GM12872 (cell line): ENCODE results near the gene PREP.

Source experiments
- TF ChIP-seq, protein P1 (sequence below): IDR thresholded peaks from 3 replicates; pipeline ENCODE4 v1.5.1; 2011; ENCODE audit warnings: low read depth, mild to moderate bottlenecking, low read length, moderate library complexity; ENCODE audit not compliant: insufficient read depth

PREP gene

GRCh38 chr6:105433723-105434122, 30.8 kb upstream of the PREP start:
- TF ChIP-seq, protein P1, sequence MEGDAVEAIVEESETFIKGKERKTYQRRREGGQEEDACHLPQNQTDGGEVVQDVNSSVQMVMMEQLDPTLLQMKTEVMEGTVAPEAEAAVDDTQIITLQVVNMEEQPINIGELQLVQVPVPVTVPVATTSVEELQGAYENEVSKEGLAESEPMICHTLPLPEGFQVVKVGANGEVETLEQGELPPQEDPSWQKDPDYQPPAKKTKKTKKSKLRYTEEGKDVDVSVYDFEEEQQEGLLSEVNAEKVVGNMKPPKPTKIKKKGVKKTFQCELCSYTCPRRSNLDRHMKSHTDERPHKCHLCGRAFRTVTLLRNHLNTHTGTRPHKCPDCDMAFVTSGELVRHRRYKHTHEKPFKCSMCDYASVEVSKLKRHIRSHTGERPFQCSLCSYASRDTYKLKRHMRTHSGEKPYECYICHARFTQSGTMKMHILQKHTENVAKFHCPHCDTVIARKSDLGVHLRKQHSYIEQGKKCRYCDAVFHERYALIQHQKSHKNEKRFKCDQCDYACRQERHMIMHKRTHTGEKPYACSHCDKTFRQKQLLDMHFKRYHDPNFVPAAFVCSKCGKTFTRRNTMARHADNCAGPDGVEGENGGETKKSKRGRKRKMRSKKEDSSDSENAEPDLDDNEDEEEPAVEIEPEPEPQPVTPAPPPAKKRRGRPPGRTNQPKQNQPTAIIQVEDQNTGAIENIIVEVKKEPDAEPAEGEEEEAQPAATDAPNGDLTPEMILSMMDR = no peak

- TF ChIP-seq, protein P1 = no peak
Observed at GRCh38 chr6:105432797-105433196, 29.9 kb upstream of the PREP start.

- TF ChIP-seq, protein P1 = peak; percentile 50; the same call in 2 of the 3 replicates
Observed at GRCh38 chr6:105431226-105431625, 28.3 kb upstream of the PREP start.

DNA sequence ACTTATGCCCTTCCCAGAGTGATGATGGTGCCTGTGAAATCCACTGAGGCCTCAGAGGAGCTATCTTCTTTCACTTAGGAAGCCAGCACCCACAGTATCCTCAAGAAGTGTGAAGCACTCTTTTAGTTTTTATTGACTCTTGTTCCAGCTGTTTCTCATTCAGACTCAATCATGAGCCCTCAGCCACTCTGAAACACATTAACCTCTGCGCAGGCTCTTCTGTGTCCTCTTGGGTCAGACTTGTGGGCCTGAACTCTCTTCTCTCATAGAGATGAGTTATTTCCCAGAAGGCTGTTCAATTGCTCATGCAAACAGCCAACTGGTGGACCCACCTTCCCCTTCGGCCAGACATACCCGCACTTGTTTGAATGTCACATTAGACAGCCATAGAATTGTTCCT, 27.8 kb upstream of the PREP start:
- TF ChIP-seq, protein P1 = no peak

GRCh38 chr6:105429676-105430075, 26.8 kb upstream of the PREP start:
- TF ChIP-seq, protein P1 = no peak

DNA sequence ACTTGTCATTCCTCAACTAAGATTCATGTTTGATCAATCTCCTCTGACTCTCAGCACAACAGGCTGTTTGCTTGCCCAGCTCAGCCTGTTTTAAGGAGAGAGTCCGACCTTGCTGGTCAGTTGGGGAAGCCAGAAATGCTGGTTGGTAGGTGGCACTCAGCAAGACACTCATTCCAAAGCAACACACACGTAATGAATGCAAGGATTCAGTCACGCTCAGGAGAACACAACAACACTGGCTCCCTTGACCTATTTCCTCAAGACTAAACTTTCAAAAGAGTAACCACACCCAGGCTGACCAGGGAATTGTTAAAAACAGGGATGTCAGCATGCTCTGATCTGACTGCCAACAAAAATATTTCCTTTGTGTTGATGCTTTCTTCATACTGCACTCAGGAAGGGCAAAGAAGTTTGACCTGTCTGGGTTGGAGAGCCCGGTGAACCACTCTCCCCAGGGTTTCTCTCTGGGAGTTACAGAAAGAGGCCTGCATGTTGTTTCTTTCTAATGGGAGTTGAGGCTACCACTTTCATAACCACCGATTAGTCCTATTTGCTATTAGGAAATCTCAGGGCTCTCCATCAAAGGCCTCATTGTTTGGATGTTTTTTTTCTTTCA, 25.6 kb upstream of the PREP start:
- TF ChIP-seq, protein P1 = no peak

DNA sequence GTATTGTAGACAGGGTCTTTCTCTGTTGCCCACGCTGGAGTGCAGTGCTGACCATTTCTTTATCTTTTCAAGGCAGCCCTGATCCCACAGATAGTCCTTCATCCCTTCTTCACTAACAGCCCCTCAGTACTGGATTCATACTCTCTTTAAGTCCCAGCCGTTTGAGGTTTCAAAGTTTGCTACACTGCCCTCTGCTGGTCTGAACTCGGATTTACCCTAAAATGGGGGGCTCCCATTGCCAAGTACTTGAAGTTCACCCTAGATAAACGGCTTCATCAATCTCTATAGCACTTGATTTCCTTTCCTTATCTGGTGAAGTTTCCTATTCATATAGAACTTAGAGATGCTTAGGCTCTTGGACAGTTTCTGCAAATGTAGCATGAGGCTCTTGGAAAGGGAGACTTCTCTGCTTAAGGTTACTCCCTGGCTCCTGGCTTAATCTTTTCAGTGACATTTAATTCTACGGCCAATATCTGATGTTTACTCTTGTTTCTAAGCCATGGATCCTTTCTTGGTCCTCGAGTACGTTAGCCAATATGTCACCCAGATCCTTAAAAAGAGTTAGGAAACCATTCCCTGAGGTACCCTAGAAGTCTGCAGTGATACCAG, 21.4 kb upstream of the PREP start:
- TF ChIP-seq, protein P1 = peak; percentile 71; the same call in 2 of the 3 replicates
